ENCODE measurements around the gene CYP2A7. TPM values are rescaled to one million over a fixed set of nuclear protein-coding genes. Genes with fewer than 3 reads are reported as not detected.
"Not testable (repeated sequence)": the region's sequence is repeated elsewhere in the genome, so short reads cannot be mapped to it uniquely, and the experiment has no call there.

CYP2A7 gene
- total and polyA plus RNA-seq, 11 donors: not detected

DNA sequence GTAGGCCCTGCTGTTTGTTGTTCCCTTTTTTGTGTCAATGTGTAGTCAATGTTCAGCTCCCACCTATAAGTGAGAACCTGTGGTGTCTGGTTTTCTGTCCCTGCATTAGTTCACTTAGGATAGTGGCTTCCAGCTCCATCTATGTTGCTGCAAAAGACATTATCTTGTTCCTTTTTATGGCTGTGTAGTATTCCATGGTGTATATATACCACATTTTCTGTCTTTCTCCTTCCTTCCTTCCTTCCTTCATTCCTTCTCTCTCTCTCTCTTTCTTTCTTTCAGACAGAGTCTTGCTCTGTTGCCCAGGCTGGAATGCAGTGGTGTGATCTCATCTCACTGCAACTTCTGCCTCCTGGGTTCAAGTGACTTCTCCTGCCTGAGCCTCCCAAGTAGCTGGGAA lies 52.8 kb downstream of the CYP2A7 start:
- Histone ChIP-seq H3K27ac (no peak overlapping the region), H3K4me3 (no peak overlapping the region), H3K27me3 (no peaks in the 10 kb centered on the region), H3K4me1 (peaks cover 0 to 4% (median 0%) of the 10 kb centered on the region in 12 donors), H3K36me3 (peaks cover 0 to 16% (median 7%) of the 10 kb centered on the region in 9 donors), H3K9me3 (no peaks in the 10 kb centered on the region)
- TF ChIP-seq CTCF (IDR thresholded peaks at IDR 0.05): no peak
- no peak for TF ChIP-seq POLR2A (IDR thresholded peaks at IDR 0.05)
- no peak for ATAC-seq
- intact Hi-C loops (cut with DNase I): no loop called here
- DNase-seq: no peak

- Histone ChIP-seq H3K4me3 (no peak overlapping the region), H3K4me1 (peaks cover 0 to 18% (median 6%) of the 10 kb centered on the region in 12 donors), H3K9me3 (no peaks in the 10 kb centered on the region), H3K27me3 (no peaks in the 10 kb centered on the region), H3K27ac (no peak overlapping the region), H3K36me3 (peaks cover 0 to 16% (median 7%) of the 10 kb centered on the region in 9 donors)
- TF ChIP-seq CTCF (IDR thresholded peaks at IDR 0.05) (no peak), POLR2A (IDR thresholded peaks at IDR 0.05) (no peak)
- no peak for DNase-seq
- WGBS, 4 donors: 93 to 97% (median 96%) methylated on average over 22 of the region's 22 CpGs
- ATAC-seq: no peak
- intact Hi-C loops (cut with DNase I): no loop called here
These were observed 54.4 kb downstream of the CYP2A7 start for GRCh38 chr19:40827386-40828247.

DNA sequence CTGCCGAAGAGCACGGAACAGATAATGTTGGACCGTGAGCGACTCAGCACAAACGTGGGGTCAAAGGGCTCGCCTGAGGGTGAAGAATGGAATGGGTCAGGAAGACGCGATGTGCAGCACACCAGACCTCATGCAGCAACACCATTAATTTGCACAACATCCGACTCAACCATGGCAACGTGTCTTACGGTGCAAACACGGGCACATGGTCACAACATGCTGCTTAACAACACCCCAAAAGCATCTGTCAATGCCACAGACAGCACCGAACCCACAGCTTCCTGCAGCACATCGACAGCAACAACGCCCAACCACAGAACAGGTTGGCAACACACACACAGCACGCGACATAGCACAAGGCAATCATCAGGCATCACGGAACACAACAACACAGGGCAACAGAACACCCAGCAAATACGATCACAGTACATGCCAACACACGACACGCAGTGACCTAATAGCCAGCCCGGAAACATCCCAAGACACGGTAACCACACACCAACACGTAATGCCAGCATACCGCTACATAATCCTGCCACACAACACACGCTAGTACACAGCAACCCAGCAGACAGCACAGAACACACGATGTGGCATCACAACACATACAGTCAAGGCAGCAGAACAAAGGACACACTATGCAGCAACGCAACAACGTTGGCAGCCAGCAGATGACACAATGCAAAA lies 55.2 kb downstream of the CYP2A7 start:
- H3K27me3 ChIP-seq: not testable (repeated sequence)

DNA sequence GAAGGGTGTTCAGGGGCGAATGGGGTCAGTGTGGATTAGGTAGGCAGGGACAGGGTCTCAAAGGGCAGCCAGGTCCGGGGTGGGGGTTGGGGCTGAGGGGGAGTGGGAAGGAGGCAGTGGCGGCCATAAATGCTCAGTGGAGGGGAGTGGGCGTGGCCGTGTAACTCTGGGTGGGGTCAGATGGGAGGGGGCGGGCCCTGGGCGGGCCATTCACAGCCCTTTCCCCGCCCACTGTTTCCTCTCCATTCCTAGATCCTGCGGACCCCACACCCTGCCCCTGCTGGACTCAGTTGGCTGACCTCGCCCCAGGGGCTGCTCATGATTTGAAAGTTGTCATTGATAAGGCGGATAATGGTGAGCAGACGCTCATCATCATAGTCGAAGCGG lies 55.7 kb downstream of the CYP2A7 start:
- DNase-seq; intact Hi-C loops (cut with DNase I); H3K9me3 ChIP-seq; H3K27me3 ChIP-seq; H3K27ac ChIP-seq; H3K4me3 ChIP-seq: not testable (repeated sequence)
- 80 to 90% (median 89%) methylated on average over 9 to 11 of the region's 14 CpGs for WGBS, 4 donors
- Histone ChIP-seq H3K36me3 (peaks cover 0 to 16% (median 7%) of the 10 kb centered on the region in 9 donors), H3K4me1 (peaks cover 0 to 25% (median 8%) of the 10 kb centered on the region in 12 donors)
- ATAC-seq: peak in 1 of 4 donors; percentile 10

More for the DNA sequence above, 55.2 kb downstream of the CYP2A7 start:
- ATAC-seq; DNase-seq; H3K27ac ChIP-seq; H3K9me3 ChIP-seq; intact Hi-C loops (cut with DNase I); H3K4me3 ChIP-seq: not testable (repeated sequence)
- peaks cover 0 to 16% (median 7%) of the 10 kb centered on the region in 9 donors for H3K36me3 ChIP-seq
- peaks cover 0 to 25% (median 8%) of the 10 kb centered on the region in 12 donors for H3K4me1 ChIP-seq
- 83 to 94% (median 86%) methylated on average over 29 of the region's 29 CpGs for WGBS, 4 donors

DNA sequence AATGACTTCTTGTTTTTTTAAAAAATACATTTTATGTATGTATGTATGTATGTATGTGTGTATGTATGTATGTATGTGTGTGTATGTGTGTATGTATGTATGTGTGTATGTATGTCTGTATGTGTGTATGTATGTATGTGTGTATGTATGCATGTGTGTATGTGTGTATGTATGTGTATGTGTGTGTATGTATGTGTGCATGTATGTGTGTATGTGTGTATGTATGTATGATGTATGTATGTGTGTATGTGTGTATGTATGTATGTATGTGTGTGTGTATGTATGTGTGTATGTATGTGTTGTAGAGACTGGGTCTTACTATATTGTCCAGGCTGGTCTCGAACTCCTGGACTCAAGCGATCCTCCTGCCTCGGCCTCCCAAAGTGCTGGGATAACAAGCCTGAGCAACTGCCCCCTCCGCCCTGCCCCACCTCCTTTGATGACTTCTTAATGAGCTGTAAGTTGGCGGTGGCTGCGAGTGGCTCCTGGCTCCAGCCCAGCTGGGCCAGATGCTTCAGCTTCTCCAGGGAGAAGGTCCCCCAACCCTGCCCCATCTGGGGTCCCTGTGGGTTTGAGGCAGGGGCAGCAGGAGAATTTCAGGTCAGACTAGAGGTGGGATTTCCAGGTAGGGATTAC lies 56.5 kb downstream of the CYP2A7 start:
- intact Hi-C loops (cut with DNase I); H3K27me3 ChIP-seq; DNase-seq; H3K27ac ChIP-seq; H3K9me3 ChIP-seq; ATAC-seq; H3K4me3 ChIP-seq: not testable (repeated sequence)
- H3K4me1 ChIP-seq: peaks cover 0 to 25% (median 8%) of the 10 kb centered on the region in 12 donors
- 85 to 95% (median 89%) methylated on average over 3 to 6 of the region's 6 CpGs; no CpG with 5 or more reads in 1 of the 4 donors for WGBS, 4 donors
- peaks cover 0 to 16% (median 7%) of the 10 kb centered on the region in 9 donors for H3K36me3 ChIP-seq

Other genes starting within 250 kb of the CYP2A7 start
- 10 to 100 TPM in 5 of 9 donors, 1 to 10 TPM in 4; 7.3 to 29.1 (median 10.6) TPM for gene NUMBL, start 191.6 kb downstream of the CYP2A7 start, total RNA-seq
- 10 to 100 TPM in 1 of 2 donors, 1 to 10 TPM in 1; 8.4 to 11.7 TPM for gene NUMBL, start 191.6 kb downstream of the CYP2A7 start, polyA plus RNA-seq
- 10 to 100 TPM; 18.2 to 49.7 (median 27.8) TPM for gene COQ8B, start 165.3 kb downstream of the CYP2A7 start, total RNA-seq
- 10 to 100 TPM; 25.1 to 38.3 TPM for gene COQ8B, start 165.3 kb downstream of the CYP2A7 start, polyA plus RNA-seq
- gene ITPKC, start 165.1 kb downstream of the CYP2A7 start, total RNA-seq: 10 to 100 TPM in 3 of 9 donors, 1 to 10 TPM in 6; 6.9 to 27.3 (median 8.9) TPM
- 10 to 100 TPM; 13.0 to 22.7 TPM for gene ITPKC, start 165.1 kb downstream of the CYP2A7 start, polyA plus RNA-seq
- gene ACTMAP, start 131.8 kb downstream of the CYP2A7 start, total RNA-seq: 10 to 100 TPM in 3 of 9 donors, 1 to 10 TPM in 6; 4.2 to 11.1 (median 8.6) TPM
- gene ACTMAP, start 131.8 kb downstream of the CYP2A7 start, polyA plus RNA-seq: 1 to 10 TPM; 4.5 to 7.7 TPM
- 10 to 100 TPM; 22.5 to 50.2 (median 31.6) TPM for gene SNRPA, start 131.0 kb downstream of the CYP2A7 start, total RNA-seq
- 10 to 100 TPM; 23.5 to 32.3 TPM for gene SNRPA, start 131.0 kb downstream of the CYP2A7 start, polyA plus RNA-seq
- 1 to 10 TPM in 2 of 9 donors, under 1 TPM in 2, not detected in 5; 0.72 to 3.0 (median 0.99) TPM for gene MIA, start 106.7 kb downstream of the CYP2A7 start, total RNA-seq
- gene MIA, start 106.7 kb downstream of the CYP2A7 start, polyA plus RNA-seq: 1 to 10 TPM in 1 of 2 donors, under 1 TPM in 1; 0.99 to 1.0 TPM
- 10 to 100 TPM; 12.3 to 31.3 (median 15.0) TPM for gene RAB4B, start 104.0 kb downstream of the CYP2A7 start, total RNA-seq
- 10 to 100 TPM; 23.7 to 50.1 TPM for gene RAB4B, start 104.0 kb downstream of the CYP2A7 start, polyA plus RNA-seq
- 10 to 100 TPM; 38.1 to 85.1 (median 49.2) TPM for gene EGLN2, start 83.0 kb downstream of the CYP2A7 start, total RNA-seq
- gene EGLN2, start 83.0 kb downstream of the CYP2A7 start, polyA plus RNA-seq: 10 to 100 TPM; 53.5 to 91.8 TPM
- gene CYP2A6, start 31.8 kb downstream of the CYP2A7 start, total RNA-seq: under 1 TPM in 1 of 9 donors, not detected in 8; 0.16 TPM
- gene CYP2A6, start 31.8 kb downstream of the CYP2A7 start, polyA plus RNA-seq: not detected
- gene CYP2B6, start 109.1 kb upstream of the CYP2A7 start, total RNA-seq: under 1 TPM in 1 of 9 donors, not detected in 8; 0.14 TPM
- not detected for gene CYP2B6, start 109.1 kb upstream of the CYP2A7 start, polyA plus RNA-seq
- not detected for gene CYP2A13, start 206.2 kb upstream of the CYP2A7 start, total RNA-seq
- not detected for gene CYP2A13, start 206.2 kb upstream of the CYP2A7 start, polyA plus RNA-seq
- gene CYP2F1, start 232.2 kb upstream of the CYP2A7 start, total RNA-seq: not detected
- not detected for gene CYP2F1, start 232.2 kb upstream of the CYP2A7 start, polyA plus RNA-seq